ENCODE data around the gene TULP4.

DNA sequence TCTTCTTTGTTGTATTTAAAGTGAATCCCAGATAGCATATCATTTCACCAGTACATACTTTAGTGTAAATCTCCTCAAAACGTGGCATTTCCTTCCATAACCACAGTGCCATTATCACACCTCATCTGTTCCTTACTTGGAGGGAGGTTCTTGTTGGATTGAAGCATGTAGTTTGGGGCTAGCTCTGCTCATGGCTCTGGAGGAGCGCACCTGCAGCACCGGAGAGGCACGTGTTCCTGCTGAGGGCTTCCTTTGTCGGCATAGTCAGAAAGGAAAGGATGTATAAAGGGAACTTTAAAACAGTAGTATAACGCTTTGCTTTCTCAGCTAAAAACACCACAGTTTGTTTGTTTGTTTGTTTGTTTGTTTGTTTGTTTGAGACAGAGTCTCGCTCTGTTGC, 126.0 kb downstream of the TULP4 start:
- TF ChIP-seq CTCF (IDR thresholded peaks at IDR 0.05) (no peak), POLR2A (IDR thresholded peaks at IDR 0.05) (no peak)

Measured in thyroid gland (tissue), 4 donors.